ENCODE results near the gene SNAPIN. TPM values are rescaled to one million over a fixed set of nuclear protein-coding genes. Genes with fewer than 3 reads are reported as not detected.
"Not testable (repeated sequence)": the region's sequence is repeated elsewhere in the genome, so short reads cannot be mapped to it uniquely, and the experiment has no call there.

Gene SNAPIN
- total RNA-seq, 1 donor from 2014 or later, result 38.8 TPM

DNA sequence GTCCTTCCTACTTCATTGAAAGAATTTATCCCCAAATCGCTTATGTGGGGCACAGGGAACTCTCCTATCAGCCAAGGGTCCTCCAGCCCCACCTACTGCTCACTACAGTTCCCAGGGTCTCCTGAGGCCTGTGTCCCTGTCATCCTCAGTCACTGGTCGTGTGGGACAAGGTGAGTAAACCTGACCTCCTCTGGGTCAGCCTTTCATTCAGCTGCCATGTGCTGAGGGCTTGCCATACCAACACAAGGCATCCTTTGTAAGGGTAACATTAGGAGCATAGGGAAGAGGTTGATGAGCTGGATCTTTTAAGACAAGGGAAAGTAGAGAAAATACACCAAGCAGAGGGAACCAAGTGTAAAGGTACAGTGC lies 11.2 kb upstream of the SNAPIN start:
- no peak for DNase-seq (ENCODE audit: low spot score)

DNA sequence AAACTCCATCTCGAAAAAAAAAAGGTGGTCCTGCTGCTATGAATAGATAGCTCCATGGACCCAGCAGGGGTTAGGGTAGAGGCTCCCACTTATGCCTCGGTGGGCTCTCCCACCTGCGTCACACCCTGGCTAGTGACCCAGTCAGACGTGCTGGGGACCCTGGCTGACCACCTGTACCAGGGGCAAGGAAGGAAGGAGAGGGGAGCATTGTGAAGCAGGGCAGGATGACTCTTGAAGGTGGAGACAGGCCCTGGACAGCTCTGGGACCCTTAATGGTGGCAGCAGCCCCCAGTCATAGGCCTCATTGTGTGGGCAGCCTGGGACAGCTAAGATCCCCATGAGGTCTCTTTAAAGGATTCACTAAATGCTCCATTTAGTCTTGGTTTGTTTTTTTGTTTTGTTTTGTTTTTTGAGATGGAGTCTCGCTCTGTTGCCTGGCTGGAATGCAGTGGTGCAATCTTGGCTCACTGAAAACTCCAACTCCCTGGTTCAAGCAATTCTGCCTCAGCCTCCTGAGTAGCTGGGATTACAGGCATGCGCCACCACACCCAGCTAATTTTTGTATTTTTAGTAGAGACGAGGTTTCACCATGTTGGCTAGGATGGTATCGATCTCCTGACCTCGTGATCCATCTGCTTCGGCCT lies 10.4 kb upstream of the SNAPIN start:
- DNase-seq (ENCODE audit: low spot score), result no peak

DNA sequence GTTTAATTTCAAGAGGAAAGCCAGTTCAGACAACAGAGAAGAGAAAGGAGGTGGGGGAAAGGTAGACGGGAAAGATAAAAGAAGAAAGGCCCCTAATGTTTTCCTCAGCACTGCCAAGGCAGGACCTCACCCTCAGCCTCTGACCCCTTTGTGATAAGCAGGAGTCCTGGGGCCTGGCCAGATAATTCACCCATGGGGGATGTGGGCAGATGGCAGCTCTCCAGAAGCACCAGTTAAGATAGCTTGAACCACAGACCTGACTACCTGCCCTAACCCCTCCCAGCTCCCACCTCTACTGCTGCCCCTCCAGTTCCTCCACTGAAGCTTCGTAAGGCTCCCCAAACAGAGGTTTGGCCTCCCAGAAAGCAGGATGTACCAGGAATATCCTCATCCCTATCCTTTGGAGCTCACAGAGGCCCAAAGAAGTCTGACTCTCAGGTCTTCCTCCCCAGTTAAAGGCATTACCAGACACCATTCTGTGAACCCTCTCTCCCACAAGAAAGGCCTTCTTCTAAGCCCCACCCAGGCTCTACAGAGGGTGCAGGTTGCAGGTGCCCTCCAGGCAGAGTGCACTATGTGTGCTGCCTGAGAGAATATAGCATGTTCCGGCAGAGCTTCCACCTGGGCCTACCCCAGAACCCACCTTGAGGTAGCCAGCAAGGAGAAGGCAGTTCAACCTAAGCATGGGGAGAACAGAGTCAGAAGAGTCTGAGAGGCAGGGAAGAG lies 9.2 kb upstream of the SNAPIN start:
- DNase-seq (ENCODE audit: low spot score), result no peak

GRCh38 chr1:153649863-153650235 lies 8.7 kb upstream of the SNAPIN start:
- DNase-seq (ENCODE audit: low spot score), result no peak

GRCh38 chr1:153651771-153652170 lies 6.7 kb upstream of the SNAPIN start:
- no peak for DNase-seq (ENCODE audit: low spot score)

DNA sequence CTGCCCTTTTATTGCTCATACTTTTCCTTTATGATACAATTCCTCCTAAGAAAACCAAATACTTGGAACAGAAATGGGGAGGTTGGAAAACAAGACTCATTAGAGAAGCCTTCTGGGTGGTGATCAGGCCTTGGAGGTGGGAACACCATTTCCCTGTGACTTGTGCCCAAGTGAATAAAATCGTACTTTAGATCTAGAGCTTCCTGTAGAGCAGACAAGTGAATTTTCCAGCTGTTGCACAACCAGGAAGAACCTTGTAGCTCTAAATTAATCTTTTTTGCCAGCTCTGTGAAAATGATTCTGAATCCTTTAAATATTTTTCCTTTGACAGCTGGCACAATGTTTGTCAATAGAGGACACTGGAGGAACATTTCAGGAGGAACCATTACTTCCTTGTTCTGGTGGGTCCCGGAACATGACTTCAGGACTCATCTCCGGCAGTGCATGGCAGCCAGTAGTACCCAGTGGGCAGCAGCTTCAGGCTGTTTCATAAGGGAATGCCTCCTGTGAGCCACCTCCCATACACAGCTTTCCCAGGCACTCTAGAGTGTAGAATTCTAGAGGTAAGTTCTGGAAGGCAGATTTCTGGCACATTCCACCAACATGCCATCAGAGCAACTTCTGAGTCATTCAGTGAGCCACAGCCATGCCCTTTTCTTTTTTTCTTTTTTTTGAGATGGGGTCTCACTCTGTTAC lies 5.5 kb upstream of the SNAPIN start:
- DNase-seq (ENCODE audit: low spot score), result no peak

DNA sequence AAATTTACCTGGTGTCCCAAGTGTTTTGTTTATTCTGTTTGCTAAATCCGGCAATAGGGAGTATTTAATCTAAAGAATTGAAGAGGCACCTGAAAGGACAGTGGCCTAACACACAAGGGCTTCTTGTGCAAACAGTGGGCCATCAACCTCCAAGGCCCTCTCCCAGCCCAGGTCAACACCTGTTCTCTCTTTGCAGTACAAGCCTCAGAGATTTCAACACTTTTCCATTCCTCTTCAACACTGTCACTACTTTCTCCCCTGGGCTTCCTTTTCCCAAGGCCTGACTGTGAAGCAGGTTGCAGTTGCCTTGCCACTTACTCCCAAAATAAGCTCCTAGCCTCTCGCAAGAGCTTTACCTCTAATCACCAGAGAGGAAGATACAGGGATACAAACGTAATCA lies 3.2 kb upstream of the SNAPIN start:
- no peak for DNase-seq (ENCODE audit: low spot score)

- DNase-seq (ENCODE audit: low spot score), result no peak
Observed at GRCh38 chr1:153659175-153659534, 652 bp downstream of the SNAPIN start.

- no peak for DNase-seq (ENCODE audit: low spot score)
Observed at GRCh38 chr1:153659656-153660055, 1.2 kb downstream of the SNAPIN start.

DNA sequence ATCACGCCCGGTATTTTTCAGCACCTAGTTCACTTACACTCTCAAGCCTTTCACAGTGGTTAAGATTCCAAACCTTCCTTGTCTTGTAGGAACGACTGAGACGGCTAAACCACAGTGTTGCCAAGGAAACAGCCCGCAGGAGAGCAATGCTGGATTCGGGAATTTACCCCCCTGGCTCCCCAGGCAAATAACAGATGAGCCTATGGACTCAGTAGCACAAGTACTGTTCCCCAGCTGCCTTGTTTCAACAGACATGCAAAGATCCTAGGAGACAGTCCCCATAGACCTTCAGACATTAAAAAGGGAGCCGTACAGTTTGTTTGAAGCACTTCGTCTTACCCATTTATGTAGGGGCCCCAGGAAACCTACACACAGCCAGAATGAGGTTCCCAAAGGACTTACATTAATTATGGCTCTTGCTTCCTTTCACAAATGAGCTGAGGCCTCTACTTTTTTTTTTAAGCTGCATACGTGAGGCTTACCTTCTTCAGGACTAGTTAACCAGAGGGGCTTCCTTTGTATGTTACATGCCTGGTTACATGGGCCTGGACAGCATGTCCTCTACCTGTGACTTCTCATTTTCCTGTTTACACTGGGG lies 2.7 kb downstream of the SNAPIN start:
- no peak for DNase-seq (ENCODE audit: low spot score)

DNA sequence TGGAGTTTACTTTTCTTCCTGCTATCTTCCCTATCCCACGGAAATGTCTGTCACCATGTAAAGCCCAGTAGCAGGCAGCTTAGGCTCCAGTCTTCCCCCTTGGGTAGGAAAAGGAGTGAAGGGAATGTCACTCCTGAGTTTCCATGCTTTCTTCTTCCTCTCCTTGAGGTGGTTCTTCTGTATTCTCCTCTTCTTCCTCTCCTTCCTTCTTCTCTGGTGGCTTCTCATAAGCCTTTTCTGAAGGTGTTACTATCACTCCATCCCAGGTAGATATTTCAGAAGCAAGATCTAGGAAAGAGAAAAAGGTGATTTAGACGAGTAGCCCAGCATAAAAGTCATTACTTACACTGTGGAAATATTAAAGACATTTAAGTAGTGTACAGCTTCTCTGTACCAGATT lies 3.8 kb downstream of the SNAPIN start:
- DNase-seq (ENCODE audit: low spot score), result no peak

- DNase-seq (ENCODE audit: low spot score), result no peak
Observed at GRCh38 chr1:153663211-153663610, 4.7 kb downstream of the SNAPIN start.

GRCh38 chr1:153667439-153667838 lies 8.9 kb downstream of the SNAPIN start:
- no peak for DNase-seq (ENCODE audit: low spot score)

- not testable (repeated sequence) for DNase-seq (ENCODE audit: low spot score)
Observed at GRCh38 chr1:153668672-153669071, 10.2 kb downstream of the SNAPIN start.

DNA sequence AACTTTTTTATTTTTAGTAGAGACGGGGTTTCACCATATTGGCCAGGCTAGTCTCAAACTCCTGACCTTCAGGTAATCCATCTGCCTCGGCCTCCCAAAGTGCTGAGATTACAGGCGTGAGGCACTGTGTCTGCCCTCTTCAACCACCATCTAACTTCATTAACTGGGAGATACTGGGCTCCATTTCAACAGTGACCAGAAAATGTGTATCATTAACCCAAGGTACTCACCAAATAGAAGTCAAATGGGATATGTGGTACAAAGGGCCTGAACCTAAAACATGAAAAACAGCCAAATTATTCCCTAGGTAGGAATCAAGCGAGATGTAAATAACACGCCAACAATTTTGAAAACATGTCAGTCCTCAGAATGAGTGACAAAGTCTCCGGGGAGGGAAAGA lies 11.1 kb downstream of the SNAPIN start:
- no peak for DNase-seq (ENCODE audit: low spot score)

DNA sequence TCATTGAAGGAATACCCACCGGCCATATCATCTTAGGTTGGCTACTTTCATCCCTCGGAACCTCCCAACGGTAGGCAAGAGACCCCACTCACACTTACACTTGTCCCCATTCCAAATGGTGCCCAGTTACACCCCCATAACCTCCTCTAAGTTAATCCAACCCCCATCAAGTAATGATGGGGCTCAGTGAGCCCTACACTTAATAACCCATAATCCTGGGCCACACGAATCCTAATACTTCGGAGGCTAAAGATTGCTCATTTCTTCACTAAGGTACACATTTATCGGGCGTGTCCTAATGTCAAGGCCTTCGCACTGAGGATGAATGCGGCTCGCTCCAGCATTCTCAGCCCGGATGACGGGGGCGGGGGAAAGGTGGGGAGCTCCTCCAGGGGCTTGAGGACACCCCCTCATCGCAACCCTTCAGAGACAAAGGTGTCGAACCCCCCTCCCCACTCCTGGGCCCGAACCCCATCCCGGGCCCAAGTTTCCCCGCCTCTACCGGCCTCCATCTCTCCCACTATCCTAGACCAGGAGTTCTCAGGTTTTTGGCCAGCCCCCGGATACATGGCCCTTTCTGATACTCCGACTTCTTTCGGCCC lies 11.9 kb downstream of the SNAPIN start:
- DNase-seq (ENCODE audit: low spot score), result no peak

GRCh38 chr1:153670859-153671627 lies 12.5 kb downstream of the SNAPIN start, which contains the start of gene ILF2:
Gene ILF2, minus strand, starts transcription at chr1:153670993. Its CDS starts 71 bp downstream, at chr1:153670922.
- DNase-seq (ENCODE audit: low spot score), result peak; percentile 98

- DNase-seq (ENCODE audit: low spot score), result peak; percentile 24
Observed at GRCh38 chr1:153671628-153672353, 13.3 kb downstream of the SNAPIN start.

DNA sequence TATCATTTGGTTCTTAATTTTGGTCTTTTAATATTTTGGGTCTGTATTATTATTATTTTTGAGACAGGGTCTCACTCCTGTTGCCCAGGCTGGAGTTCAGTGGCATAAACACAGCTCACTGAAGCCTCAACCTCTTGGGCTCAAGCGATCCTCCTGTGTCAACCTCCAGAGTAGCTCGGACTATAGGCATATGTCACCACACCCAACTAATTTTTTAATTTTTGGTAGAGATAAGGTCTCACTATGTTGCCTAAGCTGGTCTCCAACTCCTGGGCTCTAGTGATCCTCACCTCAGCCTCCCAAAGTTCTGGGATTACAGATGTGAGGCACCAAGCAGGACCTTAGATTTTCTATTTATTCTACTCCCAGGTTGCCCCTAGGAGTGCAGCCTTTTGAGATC lies 15.0 kb downstream of the SNAPIN start:
- DNase-seq (ENCODE audit: low spot score), result no peak

DNA sequence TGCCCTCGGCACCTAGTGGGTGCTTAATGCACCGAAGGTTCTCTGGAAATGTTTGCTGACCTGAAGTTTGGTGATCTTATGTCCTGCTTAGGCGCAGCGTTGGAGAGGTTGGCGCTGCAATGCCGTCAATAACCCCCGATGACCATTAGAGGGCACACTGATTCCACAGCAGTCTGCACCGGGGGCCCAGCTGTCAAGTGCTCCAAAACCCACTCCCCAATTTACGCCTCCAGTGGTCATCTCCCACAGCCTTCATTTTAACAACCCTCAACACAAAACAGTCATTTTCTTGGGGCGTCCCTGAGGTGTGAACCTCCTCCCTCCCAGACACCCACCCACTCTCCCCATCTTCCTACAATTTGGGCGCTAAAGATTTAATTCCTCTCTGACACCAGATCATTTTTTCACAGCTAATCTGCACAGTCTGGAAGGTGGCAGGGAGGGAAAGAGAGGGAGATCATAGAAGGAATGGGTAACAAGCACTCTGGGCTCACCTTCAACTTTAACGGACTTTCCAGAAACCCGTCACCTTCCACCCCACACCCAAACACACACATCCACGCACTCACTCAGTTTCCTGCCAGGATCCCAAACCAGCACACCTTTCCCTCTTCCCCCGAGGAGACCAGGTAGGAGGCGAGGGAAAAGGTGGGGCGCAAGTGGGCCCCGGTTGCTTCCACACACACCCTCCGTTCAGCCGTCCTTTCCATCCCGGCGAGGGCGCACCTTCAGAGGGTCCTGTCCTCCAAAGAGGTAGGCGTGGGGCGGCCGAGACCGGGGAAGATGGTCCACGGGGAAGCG lies 19.4 kb downstream of the SNAPIN start:
- peak; percentile 49 for DNase-seq (ENCODE audit: low spot score)
